ENCODE measurements around the gene POLR2F. TPM values are rescaled to one million over a fixed set of nuclear protein-coding genes. Genes with fewer than 3 reads are reported as not detected.

Gene POLR2F
- total RNA-seq, 2 donors from 2014 or later = 52.5 to 110 TPM

- Histone ChIP-seq H3K4me3 (no peak overlapping the region), H3K27me3 (no peaks in the 10 kb centered on the region), H3K36me3 (no peaks in the 10 kb centered on the region), H3K9ac (ENCODE audit: low read depth in 2 of 2, low read length in 2 of 2) (peak overlapping the region in 1 of 2 donors; percentile 14), H3K4me1 (no peaks in the 10 kb centered on the region), H3K27ac (no peak overlapping the region), H3K9me3 (no peaks in the 10 kb centered on the region)
- DNase-seq = no peak
- TF ChIP-seq CTCF (IDR thresholded peaks at IDR 0.05) = no peak
- intact Hi-C loops (cut with DNase I) = no loop called here
These were observed 5.8 kb downstream of the POLR2F start for GRCh38 chr22:37959231-37959825.

- intact Hi-C loops (cut with DNase I) = no loop called here
- Histone ChIP-seq H3K36me3 (no peaks in the 10 kb centered on the region), H3K9ac (ENCODE audit: low read depth in 2 of 2, low read length in 2 of 2) (no peak overlapping the region)
These were observed 7.6 kb downstream of the POLR2F start for GRCh38 chr22:37961062-37961461.

GRCh38 chr22:37965940-37966664, 12.6 kb downstream of the POLR2F start:
- H3K9me3 ChIP-seq = no peaks in the 10 kb centered on the region
- no peak for DNase-seq
- no peak for TF ChIP-seq CTCF (IDR thresholded peaks at IDR 0.05)
- H3K36me3 ChIP-seq = no peaks in the 10 kb centered on the region
- intact Hi-C loops (cut with DNase I) = loop anchor here (2.0 kb wide), 1 partner anchor 147 kb away; no protein-coding TSS in a partner anchor
- no peaks in the 10 kb centered on the region for H3K4me1 ChIP-seq
- H3K27me3 ChIP-seq = no peaks in the 10 kb centered on the region
- H3K9ac ChIP-seq (ENCODE audit: low read depth in 2 of 2, low read length in 2 of 2) = no peak overlapping the region
- H3K27ac ChIP-seq = no peak overlapping the region
- H3K4me3 ChIP-seq = no peak overlapping the region

More at GRCh38 chr22:37961062-37961461, 7.6 kb downstream of the POLR2F start:
- no peak for DNase-seq
- Histone ChIP-seq H3K4me1 (no peaks in the 10 kb centered on the region), H3K27ac (no peak overlapping the region), H3K4me3 (no peak overlapping the region), H3K27me3 (no peaks in the 10 kb centered on the region), H3K9me3 (no peaks in the 10 kb centered on the region)
- TF ChIP-seq CTCF (IDR thresholded peaks at IDR 0.05) = no peak

- DNase-seq = no peak
- TF ChIP-seq CTCF (IDR thresholded peaks at IDR 0.05) = no peak
- Histone ChIP-seq H3K27me3 (no peaks in the 10 kb centered on the region), H3K9me3 (no peaks in the 10 kb centered on the region), H3K4me1 (no peaks in the 10 kb centered on the region), H3K36me3 (no peaks in the 10 kb centered on the region), H3K9ac (ENCODE audit: low read depth in 2 of 2, low read length in 2 of 2) (no peak overlapping the region), H3K27ac (no peak overlapping the region), H3K4me3 (no peak overlapping the region)
- intact Hi-C loops (cut with DNase I) = loop anchor here (2.0 kb wide), 1 partner anchor 148 kb away; no protein-coding TSS in a partner anchor
These were observed 13.6 kb downstream of the POLR2F start for GRCh38 chr22:37967147-37967546.

- intact Hi-C loops (cut with DNase I) = loop anchor here (2.0 kb wide), 1 partner anchor 149 kb away; no protein-coding TSS in a partner anchor
- Histone ChIP-seq H3K27me3 (no peaks in the 10 kb centered on the region), H3K27ac (no peak overlapping the region), H3K36me3 (no peaks in the 10 kb centered on the region), H3K4me1 (no peaks in the 10 kb centered on the region), H3K9me3 (no peaks in the 10 kb centered on the region), H3K9ac (ENCODE audit: low read depth in 2 of 2, low read length in 2 of 2) (no peak overlapping the region), H3K4me3 (no peak overlapping the region)
- DNase-seq = no peak
- TF ChIP-seq CTCF (IDR thresholded peaks at IDR 0.05) = no peak
These were observed 14.3 kb downstream of the POLR2F start for GRCh38 chr22:37967637-37968451.

Data from colonic mucosa (tissue), 4 donors.